Neural cell (in vitro differentiated cells): ENCODE results near the gene OPA1.

ENCODE experiments used
- CTCF ChIP-seq: fragments of 450-650 bp; IDR thresholded peaks from 2 replicates; pipeline ENCODE4 v1.5.1; 2014; ENCODE audit warnings: antibody characterized with exemption, mild to moderate bottlenecking, moderate library complexity; ENCODE audit not compliant: poor library complexity, severe bottlenecking
- EP300 ChIP-seq: fragments of 450-650 bp; conservative IDR thresholded peaks from 2 replicates; pipeline ENCODE4 v1.6.1; 2014; ENCODE audit warnings: antibody characterized with exemption, mild to moderate bottlenecking, moderate library complexity; ENCODE audit not compliant: poor library complexity, severe bottlenecking

- TF ChIP-seq CTCF (no peak), EP300 (no peak)
These were observed 67.2 kb downstream of the OPA1 start for GRCh38 chr3:193660171-193660570.
